Kidney glomerular epithelial cell (primary cell): ENCODE data around the gene SH3BGRL2.
"Not testable (repeated sequence)": the region's sequence is repeated elsewhere in the genome, so short reads cannot be mapped to it uniquely, and the experiment has no call there.

Source experiments
- DNase-seq: peaks from one replicate; lab custom pipeline; 2025; lab: John Stamatoyannopoulos, UW

SH3BGRL2 gene

DNA sequence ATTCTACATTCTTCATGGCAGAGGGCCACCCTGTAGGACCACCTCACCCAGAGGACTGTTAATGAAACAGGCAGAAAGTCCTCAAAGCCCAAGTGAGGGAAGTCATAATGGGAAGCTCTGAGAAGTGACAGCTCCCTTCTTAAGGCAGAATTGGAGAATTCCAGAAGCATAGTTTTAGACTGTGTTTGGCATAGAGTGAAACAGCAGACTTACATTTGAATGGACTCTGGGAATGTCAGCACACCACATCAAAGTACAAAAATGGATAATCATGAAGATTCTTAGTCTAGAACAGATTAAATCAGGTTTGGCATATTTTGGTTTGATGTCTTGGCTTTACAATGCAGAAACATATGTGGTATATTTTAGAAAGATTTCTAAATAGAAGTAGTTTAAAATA lies 17.9 kb downstream of the SH3BGRL2 start:
- DNase-seq: no peak

DNA sequence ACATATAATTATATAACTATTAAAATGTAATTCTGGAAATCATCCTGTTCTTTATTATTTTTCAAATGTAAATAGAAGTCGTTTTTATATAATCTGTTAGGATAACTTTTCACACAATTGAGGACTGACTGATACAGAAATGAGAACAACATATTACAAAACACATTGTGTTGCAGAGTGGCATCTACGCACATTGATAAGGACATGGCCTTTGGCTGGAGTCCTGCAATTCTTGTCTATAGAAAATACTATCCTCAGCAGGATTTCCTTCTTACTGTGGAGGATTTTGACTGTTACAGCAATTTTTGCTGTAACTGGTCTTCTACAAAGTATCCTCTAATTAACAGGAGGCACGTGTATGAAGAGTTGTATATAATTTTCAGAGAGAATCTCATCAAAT lies 19.8 kb downstream of the SH3BGRL2 start:
- DNase-seq: no peak

DNA sequence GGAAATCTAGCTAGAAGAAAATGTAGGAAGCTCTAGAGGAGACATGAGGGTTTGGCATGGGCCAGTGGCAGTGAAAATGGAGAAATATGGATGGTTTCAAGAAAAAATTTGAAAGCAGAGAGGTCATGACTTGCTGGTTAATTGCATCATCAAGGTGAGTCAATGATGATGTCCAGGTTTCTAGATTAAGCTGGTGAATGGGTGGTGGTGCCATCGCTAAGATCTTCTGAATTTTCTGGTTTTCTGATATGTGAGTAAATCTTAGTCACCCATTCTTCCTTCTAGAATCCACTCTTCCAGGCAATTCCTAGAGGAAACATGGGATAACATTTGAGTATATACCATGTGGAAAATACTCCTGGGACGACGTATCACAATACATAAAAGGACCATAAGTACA lies 25.0 kb downstream of the SH3BGRL2 start:
- no peak for DNase-seq

DNA sequence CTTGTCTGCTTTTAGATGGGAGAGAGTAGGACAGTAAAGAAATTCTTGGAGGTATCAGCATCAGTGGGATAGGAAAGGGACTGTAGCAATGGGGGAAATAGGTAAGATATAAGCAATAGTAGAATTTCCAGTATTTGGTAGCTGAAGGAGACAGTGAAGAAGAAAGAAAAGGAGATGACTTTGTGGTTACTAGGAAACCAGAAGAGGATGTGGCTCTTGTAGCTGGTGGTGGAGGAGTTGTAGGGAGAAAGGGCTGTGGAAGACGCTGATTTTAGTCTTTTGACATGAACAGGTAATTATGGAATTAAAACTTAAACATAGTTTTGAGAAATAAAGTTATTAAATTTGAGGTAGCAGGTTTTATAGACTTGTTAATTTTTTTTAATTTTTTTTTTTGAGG lies 26.1 kb downstream of the SH3BGRL2 start:
- DNase-seq: no peak

DNA sequence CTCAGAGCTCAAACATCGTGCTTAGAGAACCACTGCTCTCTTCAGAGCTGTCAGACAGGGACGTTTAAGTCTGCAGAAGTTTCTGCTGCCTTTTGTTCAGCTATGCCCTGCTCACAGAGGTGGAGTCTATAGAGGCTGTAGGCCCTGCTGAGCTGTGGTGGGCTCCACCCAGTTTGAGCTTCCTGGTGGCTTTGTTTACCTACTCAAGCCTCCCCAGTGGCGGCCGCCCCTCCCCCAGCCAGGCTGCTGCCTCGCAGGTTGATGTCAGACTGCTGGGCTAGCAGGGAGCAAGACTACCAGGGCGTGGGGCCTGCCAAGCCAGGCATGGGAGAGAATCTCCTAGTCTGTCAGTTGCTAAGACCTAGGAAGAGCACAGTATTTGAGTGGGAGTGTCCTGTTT lies 32.5 kb downstream of the SH3BGRL2 start:
- DNase-seq: not testable (repeated sequence)

DNA sequence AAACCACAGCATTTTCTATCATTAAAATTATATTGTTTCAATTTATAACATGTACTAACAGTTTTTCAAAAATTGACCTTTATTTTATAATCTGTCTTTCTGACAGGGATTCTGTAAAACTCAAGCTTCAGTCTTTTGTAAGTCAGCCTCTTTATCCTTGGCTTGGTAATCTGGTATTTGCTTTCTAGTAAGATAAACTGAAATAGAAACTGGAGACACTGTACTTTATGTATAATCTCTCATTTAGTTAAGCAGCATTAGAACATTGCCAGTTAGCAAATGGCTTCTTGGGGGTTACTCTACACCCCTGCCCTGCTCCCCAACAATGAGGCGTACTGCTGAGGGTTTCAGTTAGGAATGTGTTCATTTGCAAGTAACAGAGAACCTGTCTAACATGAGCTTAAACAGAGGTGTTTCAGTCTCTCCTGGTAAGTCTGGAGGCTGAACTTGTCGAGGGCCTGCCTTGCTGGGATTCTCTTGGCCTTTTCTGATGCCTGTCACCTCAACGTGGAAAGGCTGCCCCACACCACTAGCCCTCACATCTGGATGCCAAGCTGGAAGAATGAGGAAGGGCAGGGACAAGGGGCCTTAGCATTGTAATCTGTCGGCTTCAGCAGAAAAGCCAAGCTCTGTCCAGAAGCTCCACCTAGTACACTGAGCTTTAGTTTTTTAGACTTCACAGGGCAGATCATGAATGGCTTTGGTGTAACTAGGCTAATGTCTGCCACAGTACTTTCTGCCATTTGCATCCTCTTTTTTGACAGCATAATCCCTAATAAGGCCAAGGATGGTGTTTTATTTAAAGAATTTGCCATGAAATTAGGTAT lies 34.8 kb downstream of the SH3BGRL2 start:
- no peak for DNase-seq

DNA sequence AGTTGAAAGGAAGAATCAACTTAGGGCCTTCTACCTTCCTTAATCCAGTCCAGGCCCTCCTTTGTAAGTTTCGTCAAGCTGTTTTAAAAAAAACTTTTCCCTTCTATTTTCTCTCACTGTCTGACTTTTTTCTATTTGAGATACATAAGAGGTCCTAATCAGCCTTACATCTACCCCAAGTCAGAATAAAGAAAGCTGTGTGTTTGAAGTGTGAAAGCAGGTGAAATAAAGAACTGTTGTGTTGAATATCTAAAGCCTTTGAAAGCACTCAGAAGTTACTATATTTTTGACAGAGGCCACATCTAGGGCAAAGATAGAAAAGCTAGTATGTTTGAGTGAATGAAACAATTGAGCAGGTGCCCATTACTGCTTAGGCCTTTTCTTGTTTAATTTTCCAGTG lies 35.5 kb downstream of the SH3BGRL2 start:
- DNase-seq: no peak

DNA sequence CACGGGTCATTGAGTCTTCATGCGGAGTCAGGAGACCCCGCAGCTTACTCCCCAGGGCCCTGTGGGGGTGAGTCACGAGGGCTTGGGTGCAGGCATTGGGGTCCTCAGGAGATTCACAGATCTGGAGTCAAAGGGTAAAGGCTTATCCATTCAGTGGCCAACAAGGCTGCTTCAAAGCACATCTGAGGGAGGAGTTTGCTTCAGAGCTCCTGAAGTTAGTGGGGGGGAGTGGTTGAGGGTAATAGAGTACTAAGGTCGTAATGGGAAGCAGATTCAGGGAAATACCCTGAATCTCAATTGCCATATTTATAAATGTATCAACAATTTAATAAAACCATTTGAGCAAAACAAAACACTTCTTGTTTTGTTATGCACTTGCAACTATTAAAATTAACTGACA lies 37.3 kb downstream of the SH3BGRL2 start:
- DNase-seq: no peak

DNA sequence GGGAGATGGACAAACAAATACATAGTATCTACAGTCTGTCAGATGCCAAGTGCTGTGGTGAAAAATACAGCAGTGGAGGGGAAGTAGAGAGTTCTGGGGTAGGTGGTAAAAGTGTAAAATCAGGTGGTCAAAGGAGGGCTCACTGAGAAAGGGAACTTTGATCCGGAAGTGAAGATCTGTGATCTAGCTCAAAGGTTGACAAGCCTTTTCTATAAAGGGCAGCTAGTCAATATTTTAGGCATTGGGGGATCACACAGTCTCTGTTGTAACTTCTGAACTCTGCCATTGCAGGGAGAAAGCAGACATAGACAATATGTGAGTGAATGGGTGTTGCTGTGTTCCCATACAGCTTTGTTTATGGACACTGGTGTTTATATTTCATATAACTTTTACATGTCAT lies 38.6 kb downstream of the SH3BGRL2 start:
- no peak for DNase-seq

DNA sequence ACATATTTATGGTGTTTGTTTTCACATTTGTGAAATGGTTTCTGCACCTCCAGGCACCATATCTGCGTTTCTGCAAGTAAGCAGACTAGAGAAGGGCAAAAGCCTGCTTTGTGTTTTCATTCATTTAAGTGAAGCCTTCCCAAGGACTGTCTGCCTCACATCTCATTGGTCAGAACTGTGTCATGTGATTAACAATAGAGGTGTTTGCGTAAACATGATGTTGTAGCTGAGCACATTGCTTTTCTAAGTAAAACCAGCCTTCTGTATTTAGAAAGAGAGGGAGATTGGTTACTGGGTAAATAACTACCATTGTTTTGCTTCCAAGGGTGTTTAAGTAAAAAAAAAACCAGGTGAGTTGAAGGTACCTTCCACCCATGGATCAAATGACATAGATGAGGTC lies 39.7 kb downstream of the SH3BGRL2 start:
- DNase-seq: no peak

DNA sequence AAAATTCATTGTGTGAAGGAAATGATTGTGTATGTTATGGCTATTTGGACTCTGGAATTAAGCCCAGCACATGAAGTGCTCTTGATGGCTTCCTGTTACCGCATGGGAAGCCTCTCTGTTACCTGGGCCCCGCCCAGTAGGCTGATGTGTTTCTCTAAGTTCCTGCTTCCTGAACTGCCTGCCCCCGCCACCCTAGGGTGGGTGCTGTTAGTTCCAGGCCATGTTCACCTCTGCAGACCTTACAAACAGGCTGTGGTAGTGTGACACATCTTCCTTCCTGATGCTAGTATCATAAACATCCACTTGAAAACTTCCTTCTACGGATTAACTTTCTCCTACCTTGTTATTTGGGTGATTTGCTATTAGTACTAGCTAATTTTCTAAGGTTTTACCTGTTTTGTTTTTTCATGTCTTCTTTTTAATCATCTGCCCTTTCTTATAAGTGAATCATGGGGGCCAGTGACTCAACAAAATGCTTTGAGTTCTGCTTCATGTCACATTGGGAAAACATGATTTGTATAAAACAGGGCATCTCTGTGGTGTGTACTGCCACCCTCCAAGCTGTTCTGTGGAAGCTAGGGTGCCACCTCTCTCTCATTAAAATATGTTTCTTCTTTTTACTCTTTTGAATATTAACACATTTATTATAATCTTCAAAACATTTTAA lies 40.6 kb downstream of the SH3BGRL2 start:
- DNase-seq: peak; percentile 46

DNA sequence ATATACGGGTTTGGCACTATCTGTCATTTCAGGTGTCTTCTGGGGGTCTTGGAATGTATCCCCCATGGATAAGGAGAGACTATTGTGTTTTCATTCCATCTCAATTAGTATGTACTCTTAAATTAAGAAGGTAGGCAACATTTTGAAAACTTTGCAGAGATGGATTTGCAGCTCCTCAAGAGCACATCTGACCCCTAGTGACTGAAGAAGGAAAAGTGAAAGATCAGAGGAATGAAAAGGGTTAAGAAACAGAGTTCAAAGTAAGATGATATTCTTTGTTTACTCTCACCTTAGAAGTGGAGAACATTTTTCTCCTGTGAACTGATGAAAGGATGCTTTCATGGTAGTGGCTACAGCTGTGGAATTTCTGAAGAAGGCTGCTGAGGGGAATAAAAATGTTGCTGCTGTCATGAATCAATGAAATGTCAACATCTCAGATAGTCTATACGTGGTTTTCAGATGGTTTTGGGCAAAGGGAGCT lies 41.5 kb downstream of the SH3BGRL2 start:
- DNase-seq: peak; percentile 16

DNA sequence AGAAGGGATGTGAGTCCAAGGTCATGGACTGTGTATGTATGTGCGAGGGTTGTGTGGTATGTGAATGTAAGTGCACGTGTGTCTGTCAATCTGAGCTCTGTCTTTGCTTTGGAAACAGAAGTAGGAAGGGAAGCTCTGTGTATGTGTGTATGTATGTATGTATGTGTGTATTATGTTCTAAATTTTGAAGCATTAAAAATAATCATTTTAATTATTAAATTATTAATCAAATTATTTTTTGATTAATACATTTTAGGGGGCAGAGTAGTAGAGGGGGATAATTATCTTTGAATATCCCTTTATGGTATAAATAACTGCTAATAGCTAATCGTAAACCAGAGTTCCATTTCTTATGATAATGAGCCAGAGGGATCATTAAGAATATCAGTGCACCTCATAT lies 42.8 kb downstream of the SH3BGRL2 start:
- DNase-seq: no peak

DNA sequence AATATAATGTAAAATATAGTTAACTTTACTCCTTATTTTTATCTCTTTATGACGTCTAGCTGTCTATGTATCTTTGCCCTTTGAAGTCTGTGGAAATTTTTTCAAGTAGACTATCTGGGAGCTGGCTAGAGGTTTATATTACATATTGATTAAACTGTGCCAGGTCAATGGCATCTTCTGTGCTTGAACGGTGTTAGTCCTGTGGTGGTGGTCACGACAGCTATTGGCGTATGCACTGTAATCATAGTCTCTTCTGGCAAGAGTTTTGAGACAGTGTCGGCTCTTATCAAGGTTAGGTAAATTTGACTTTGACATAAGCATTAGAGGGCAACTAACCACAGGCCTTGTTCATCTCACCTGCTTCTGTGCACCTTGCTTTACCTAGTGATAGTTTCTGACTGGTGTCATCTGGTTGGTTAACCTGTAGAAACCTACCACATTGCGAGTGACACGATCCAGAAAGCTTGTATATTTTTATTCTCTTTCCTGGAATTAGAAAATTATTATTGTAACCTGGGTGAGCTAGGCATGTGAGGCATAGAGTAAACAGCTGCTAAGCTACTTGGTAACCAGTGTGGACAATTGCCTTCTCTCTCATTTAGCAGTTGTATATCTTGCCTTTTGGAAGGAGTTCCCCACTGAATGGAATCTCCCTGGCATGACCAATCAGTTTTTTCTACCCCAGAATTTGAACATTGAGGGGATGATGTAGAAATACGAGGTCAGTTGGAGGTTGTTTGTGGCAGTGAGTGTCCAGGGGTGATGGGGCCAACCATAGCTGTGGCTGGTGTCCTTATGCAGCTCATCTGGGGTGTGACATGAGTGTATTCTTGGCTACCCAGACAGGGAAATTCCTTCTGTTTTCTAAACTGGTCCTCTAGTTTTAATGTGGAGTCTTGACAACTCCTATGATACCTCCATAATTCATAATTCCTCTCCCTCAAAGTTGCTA lies 45.9 kb downstream of the SH3BGRL2 start:
- no peak for DNase-seq

DNA sequence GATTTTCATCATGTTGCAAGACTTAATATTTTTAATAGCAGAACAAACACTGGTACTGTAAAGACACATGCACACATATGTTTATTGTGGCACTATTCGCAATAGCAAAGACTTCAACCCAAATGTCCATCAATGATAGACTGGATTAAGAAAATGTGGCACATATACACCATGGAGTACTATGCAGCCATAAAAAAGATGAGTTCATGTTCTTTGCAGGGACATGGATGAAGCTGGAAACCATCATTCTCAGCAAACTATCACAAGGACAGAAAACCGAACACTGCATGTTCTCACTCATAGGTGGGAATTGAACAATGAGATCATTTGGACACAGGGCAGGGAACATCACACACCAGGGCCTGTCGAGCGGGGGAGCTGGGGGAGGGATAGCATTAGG lies 51.6 kb downstream of the SH3BGRL2 start:
- DNase-seq: not testable (repeated sequence)

DNA sequence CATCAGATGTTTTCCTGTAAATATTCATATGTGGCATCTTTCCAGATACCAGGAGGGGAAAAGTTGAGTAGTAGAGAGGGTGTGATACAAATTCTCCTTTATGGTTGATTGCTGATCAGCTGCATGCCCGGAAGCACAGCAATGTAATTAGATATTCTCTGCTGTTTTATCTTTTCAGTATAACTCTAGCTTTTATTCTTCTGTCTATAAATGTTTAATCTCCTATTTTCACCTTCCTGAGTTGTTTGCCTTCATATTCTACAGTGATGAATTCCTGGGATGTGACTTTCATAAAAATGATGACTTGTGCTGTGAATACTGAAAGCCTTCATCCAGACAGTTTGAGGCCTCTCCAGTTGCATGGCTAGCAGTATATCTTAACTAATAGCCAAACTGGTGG lies 53.7 kb downstream of the SH3BGRL2 start:
- peak; percentile 38 for DNase-seq

DNA sequence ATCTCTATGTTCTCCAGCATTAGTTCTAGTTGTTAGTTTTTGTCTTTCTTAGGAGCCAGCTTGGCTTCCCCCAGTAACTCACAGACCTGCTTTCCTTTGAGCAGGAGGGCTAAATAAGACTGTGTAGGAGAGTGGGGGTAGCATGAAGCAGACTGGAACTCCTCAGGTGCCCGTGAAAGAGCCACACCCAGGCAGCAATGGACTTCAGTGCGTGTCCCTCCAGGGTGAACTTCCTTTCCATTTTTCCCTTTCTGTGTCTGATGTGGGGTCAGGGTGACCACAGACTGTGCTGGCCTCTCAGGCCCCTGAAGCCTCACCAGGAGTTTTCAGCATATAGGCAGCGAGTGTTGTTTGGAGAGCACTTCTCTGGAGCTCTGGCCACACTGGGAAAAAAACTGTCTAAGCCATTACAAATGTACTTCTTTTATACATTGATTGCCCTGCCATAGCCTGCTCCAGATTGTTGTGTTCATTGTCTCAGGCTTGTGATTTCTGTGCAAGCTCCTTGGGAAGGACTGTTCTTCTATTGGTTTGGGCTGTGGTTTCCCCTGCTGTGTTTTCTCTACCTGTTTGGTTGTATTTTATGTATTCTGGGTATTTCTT lies 55.7 kb downstream of the SH3BGRL2 start:
- no peak for DNase-seq

DNA sequence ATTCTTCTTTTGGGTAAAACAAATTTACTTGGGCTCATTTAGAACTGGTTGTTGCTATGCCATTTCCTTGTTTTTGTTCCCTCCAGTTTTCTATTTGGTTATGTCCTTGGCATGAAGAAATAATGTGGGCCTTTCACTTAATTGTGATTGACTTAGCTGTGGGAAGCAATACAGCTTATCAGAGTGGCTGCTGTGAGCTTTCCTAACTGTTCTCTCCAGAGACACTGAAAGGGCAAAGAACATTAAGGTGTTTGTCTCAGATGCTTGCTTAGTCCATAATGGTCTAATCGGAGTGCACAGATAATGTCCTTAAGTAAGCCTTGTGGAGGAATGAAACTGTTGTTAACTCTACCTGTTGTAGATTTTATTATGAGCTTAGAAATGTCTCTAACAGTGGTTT lies 56.6 kb downstream of the SH3BGRL2 start:
- DNase-seq: no peak

DNA sequence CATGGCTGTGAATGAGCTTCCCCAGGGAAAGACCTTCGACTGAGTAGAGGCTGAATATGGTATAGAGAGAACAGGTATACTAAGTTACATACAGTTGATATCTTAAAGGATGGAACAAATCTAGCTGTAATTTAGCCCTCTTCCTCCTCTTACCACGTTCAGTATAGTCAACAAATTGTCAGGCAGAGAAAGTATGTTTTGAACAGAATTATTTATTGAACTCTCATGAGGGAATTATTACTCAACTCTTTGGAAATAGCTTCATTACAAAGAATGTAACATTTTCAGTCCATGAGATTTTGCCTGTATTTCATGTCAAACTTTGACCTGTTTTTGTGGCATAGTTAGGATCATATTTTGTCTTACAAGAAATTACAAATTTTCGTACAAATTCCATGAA lies 63.0 kb downstream of the SH3BGRL2 start:
- no peak for DNase-seq

DNA sequence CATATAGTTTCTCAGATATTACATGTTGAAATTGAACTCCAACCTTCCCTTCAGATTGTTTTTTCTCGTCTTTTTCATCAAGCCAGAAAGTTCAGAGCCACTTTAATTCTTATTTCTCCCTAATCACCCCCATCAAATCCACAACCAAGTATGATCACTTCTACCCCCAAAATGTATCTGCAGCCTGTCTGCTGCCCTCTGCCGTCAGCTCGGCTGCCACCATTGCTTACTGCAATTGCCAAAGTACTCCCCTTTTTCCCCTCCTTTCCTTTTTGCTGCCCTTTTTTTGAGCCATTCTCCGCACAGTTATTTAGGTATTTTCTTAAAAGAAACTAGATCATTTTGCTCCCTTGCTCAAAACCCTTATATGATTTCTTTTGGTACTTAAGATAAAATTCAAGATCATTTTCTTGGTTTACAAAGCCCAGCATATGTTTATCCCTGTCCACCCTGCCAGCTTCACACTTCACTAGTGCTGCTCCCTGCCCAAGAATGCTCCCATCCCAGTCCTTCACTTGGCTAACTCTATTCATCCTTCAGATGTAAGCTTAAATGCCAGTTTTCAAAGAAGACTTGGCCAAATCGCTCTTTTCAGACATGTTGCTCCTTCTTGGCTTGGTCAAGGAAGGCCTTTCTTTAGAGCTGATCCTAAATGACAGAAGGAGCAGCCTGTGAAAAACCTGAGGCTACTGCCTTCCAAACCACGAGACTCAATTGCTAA lies 63.7 kb downstream of the SH3BGRL2 start:
- DNase-seq: no peak

DNA sequence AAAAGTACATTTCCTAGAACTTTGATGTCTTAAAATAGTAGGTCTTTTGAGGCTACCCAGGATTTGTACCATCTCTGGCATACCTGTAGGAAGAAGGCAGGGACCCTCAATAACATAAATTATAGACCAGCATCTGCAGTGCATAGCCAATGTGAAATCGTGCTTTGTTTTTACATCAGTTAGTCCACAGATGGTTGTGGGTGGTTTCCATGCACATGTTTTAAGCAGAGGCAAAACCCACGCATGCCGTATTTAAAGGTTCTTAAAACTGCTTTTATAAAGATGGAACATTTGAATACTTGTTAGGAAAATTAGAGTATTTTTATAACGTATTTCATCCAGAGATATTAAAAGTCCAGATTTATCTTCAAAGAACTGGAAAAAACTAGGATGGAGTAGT lies 66.3 kb downstream of the SH3BGRL2 start:
- no peak for DNase-seq
